ENCODE measurements around the gene KRTAP4-16.
"Not testable (repeated sequence)": the region's sequence is repeated elsewhere in the genome, so short reads cannot be mapped to it uniquely, and the experiment has no call there.

Gene KRTAP4-16

GRCh38 chr17:41073676-41074075, 28.3 kb downstream of the KRTAP4-16 start:
- no peak for DNase-seq (ENCODE audit: low read depth)
- no peak for TF ChIP-seq CTCF (conservative IDR thresholded peaks at IDR 0.05; ENCODE audit: control insufficient read depth, insufficient read depth, low read depth, low read length)
- H3K4me3 ChIP-seq (ENCODE audit: control insufficient read depth, low read depth, low read length) = no peak overlapping the region

GRCh38 chr17:41071606-41072360, 30.2 kb downstream of the KRTAP4-16 start:
- no peak for DNase-seq (ENCODE audit: low read depth)
- no peak for TF ChIP-seq CTCF (conservative IDR thresholded peaks at IDR 0.05; ENCODE audit: control insufficient read depth, insufficient read depth, low read depth, low read length)
- no peak overlapping the region for H3K4me3 ChIP-seq (ENCODE audit: control insufficient read depth, low read depth, low read length)

GRCh38 chr17:41069031-41069430, 33.0 kb downstream of the KRTAP4-16 start:
- H3K4me3 ChIP-seq (ENCODE audit: control insufficient read depth, low read depth, low read length) = no peak overlapping the region
- TF ChIP-seq CTCF (conservative IDR thresholded peaks at IDR 0.05; ENCODE audit: control insufficient read depth, insufficient read depth, low read depth, low read length) = no peak
- no peak for DNase-seq (ENCODE audit: low read depth)

- no peak for TF ChIP-seq CTCF (conservative IDR thresholded peaks at IDR 0.05; ENCODE audit: control insufficient read depth, insufficient read depth, low read depth, low read length)
- DNase-seq (ENCODE audit: low read depth) = peak; percentile 34
- H3K4me3 ChIP-seq (ENCODE audit: control insufficient read depth, low read depth, low read length) = no peak overlapping the region
These were observed 34.7 kb downstream of the KRTAP4-16 start for GRCh38 chr17:41067281-41067680.

GRCh38 chr17:41065829-41066624, 36.0 kb downstream of the KRTAP4-16 start, which contains the start of gene KRTAP2-4:
Gene KRTAP2-4 (minus strand): TSS chr17:41065879. CDS start chr17:41065845, 34 bp downstream.
- H3K4me3 ChIP-seq (ENCODE audit: control insufficient read depth, low read depth, low read length) = no peak within 1 kb of the TSS
- TF ChIP-seq CTCF (conservative IDR thresholded peaks at IDR 0.05; ENCODE audit: control insufficient read depth, insufficient read depth, low read depth, low read length) = no peak
- DNase-seq (ENCODE audit: low read depth) = peak; percentile 91

- not testable (repeated sequence) for H3K4me3 ChIP-seq (ENCODE audit: control insufficient read depth, low read depth, low read length); DNase-seq (ENCODE audit: low read depth)
These were observed 36.9 kb downstream of the KRTAP4-16 start for GRCh38 chr17:41065016-41065689.

GRCh38 chr17:41064301-41064700, 37.7 kb downstream of the KRTAP4-16 start:
- no peak overlapping the region for H3K4me3 ChIP-seq (ENCODE audit: control insufficient read depth, low read depth, low read length)
- DNase-seq (ENCODE audit: low read depth) = no peak
- no peak for TF ChIP-seq CTCF (conservative IDR thresholded peaks at IDR 0.05; ENCODE audit: control insufficient read depth, insufficient read depth, low read depth, low read length)

Measured in fibroblast of mammary gland (primary cell).